ENCODE results near the gene ZNF561.
"Not testable (repeated sequence)": the region's sequence is repeated elsewhere in the genome, so short reads cannot be mapped to it uniquely, and the experiment has no call there.

ZNF561 gene

DNA sequence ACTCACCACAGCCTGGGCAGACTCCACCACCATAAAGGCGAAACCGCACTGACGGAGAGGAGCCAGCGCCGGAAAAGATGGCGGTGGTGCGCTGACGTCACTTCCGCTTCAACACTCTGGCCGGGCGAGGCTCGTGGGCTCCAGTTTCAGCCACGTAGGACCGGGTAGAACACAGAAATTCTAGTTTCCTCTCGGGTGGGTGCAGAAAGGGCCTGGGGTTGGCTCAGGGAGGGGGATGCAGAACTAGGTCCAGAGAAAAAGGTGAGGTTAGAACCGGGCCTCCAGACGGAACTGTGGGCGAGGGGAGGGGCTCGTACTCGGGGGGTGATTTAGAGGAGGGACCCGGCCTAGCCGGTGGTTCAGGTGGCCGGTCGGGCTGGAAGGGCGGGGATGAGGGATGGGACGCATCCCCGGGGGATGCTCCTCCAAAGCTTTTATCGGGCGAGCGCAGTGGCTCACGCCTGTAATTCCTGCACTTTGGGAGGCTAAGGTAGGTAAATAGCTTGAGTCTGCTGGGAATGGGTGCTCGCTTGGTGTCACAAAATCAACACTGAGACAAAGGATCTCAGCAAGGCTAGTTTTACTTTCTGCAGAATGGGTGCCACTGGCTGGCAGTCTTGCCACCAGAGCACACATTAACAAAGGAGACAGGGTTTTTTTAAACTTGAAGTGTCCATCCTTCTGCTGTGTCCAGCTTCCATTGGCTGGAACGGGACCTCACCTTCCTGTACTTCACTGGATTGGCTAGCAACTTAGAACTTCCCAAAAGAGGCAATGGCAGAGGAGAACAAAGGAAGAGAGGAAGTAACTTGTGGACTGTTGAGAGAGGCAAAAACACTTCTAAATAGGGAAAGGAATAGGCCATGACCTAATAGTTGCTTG, at the start of gene ZNF561:
TSS of gene ZNF561 (minus strand) at position 77 of the 882 bp plus-strand sequence. CDS start 1,776 bp downstream, outside the sequence.
- DNase-seq: peak; percentile 34 to 66

DNA sequence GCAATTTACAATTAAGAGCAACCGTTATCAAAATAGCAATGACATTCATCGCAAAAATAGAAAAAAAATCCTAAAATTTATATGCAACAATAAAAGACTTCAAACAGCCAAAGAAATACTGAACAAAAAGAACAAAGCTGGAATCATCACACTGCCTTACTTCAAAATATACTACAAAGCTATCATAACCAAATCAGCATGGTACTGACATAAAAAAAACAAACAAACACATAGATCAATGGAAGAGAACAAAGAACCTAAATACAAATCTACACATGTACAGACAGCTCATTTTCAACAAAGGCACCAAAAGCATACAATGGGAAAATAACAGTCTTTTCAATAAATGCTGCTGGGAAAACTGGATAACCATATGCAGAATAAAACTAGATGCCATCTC, 47.5 kb upstream of the ZNF561 start:
- no peak for DNase-seq

DNA sequence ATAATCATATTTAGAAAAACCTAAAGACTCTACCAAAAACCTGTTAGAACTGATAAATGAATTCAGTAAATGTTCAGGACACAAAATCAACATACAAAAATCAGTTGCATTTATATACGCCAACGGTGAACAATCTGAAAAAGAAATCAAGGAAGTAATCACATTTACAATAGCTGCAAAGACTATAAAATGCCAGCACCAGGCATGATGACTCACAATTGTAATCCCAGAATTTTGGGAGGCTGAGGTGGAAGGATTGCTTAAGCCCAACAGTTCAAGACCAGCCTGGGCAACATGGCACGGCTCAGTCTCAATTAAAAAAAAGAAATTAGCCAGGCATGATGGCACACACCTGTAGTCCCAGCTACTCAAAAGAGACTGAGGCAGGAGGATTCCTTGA, 46.9 kb upstream of the ZNF561 start:
- no peak for DNase-seq

DNA sequence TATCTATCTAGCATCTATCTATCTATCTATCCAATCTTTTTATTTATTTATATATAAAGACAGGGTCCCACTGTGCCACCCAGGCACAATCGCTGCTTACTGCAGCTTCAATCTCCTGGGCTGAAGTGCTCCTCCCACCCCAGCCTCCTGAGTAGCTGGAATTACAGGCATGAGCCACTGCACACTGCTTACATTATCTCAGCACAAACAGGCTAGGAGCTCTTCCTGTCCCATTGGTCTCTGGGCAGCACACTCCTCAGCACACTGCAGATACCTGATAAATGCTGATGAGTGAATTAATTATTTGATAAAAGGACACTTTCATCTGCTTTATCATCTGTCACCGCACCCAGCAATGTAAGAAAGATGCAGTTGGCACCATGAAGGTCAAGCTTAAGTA, 37.7 kb upstream of the ZNF561 start:
- DNase-seq: no peak

DNA sequence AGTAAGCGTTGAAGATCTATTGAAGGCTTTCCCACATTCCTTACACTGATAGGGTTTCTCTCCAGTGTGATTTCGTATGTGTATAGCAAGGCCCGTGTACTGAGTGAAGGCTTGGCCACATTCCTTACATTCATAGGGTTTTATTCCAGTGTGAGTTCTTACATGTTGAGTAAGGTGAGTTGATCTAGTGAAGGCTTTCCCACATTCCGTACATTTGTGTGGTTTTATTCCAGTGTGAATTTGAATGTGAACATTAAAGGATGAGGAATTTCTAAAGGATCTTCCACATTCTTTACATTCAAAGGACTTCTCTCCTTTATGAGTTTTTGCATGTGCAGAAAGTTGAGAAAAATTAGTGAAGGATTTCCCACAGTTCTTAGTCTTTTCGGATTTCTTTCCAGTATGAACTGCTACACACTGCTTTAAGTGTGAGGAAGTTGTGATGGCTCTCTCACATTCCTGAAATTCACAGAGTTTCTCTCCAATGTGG, 32.1 kb upstream of the ZNF561 start:
- peak in 1 of 2 experiments; percentile 14 for DNase-seq

DNA sequence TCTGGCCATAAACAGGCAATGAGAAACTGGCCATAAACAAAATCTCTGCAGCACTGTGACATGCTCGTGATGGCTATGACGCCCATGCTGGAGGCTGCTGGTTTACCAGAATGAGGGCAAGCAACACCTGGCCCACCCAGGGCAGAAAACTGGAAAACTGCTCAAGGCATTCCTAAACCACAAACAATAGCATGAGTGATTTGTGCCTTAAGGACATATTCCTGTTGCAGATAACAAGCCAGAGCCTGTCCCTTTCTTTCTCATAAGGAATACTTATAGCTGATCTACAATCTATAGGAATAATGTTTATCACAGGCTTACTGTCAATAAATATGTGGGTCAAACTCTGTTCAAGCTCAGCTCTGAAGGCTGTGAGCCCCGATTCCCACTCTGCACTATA, 30.4 kb upstream of the ZNF561 start:
- not testable (repeated sequence) for DNase-seq

DNA sequence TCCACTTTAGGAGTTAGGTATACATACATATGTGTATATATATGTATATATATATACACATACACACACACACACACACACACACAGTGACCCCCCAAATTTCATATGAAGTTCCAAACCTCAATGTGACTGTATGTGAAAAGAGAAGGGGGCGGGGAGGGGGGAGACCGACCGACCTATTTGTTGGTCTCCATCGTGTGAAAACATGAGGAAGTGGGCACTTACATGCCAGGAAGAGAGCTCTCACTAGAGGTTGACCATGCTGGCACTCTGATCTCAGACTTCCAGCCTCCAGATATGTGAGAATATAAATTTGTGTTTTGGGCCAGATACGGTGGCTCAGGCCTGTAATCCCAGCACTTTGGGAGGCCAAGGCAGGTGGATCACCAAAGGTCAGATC, 29.3 kb upstream of the ZNF561 start:
- no peak for DNase-seq

DNA sequence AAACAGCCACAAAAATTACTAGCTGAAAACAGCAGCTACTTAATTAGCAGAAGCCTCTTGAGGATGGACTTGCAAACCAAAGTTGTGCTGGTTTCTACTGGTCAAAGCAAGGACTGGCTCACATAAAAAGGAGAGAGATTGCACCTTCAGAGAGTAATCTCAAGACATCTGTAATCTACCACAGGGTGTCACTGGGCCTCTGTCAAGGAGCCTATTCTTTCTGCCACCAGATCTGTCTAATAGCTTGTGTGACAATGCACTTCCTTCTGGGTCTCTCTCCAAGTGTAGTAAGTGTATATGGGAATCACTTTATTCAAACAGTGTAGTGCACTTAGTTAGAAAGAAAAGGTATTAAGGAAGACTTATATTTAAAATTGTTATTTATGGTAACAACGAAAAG, 24.4 kb upstream of the ZNF561 start:
- DNase-seq: peak in 1 of 2 experiments; percentile 9

DNA sequence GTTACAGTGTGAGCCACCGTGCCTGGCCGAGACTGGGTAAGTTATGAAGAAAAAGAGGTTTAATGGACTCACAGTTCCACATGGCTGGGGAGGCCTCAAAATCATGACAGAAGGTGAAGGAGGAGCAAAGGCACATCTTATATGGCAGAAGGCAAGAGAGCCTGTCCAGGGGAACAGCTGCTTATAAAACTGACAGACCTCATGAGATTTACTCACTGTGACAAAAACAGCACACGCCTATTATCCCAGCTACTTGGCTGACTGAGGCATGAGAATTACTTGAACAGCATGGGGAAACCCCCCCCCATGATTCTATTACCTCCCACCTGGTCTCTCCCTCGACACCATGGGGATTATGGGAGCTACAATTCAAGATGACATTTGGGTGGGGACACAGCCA, 23.4 kb upstream of the ZNF561 start:
- no peak for DNase-seq

DNA sequence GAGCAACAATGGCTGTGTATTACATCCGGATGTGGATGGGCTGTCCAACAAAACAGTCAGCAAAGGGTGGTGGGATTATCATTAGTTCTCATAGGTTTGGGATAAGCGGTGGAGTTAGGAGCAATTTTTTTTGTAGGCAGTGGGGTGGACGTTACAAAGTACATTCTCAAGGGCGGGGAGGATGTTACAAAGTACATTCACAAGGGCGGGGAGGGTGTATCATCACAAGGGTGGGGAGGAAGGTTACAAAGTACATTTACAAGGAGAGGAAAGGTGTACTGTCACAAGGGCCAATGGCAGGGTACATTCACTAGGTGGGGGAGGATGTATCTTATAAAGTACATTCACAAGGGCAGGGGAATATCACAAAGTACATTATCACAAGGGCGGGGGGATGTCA, 20.8 kb upstream of the ZNF561 start:
- no peak for DNase-seq

DNA sequence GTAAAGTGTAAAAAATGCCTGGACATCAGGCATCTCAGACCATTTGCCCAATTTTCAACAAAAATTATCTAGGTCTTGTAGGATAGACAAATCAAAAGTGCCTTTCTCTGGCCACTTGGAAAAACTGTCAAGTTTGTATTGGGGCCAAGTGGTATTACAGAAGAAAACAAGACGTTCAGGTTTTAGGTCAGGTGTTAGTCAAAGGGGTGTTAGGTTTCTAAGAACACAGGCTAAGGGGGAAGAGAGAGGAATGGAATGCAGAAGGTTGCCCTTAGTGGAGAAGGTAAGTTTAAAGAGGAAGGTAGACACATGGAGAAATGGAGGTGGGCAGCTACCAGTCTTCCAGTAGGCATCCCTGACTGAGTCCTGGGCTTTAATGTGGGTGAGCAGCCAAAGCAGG, 19.9 kb upstream of the ZNF561 start:
- no peak for DNase-seq

DNA sequence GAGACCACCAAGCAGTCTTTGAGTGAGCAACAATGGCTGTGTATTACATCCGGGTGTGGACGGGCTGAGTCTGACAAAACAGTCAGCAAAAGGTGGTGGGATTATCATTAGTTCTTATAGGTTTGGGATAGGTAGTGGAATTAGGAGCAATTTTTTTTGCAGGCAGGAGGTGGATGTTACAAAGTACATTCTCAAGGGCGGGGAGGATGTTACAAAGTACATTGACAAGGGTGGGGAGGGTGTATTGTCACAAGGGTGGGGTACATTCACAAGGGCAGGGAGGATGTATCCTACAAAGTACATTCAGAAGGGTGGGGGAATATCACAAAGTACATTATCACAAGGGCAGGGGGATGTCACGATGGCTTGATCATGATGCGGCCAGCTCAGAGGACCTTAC, 15.0 kb upstream of the ZNF561 start:
- DNase-seq: no peak

DNA sequence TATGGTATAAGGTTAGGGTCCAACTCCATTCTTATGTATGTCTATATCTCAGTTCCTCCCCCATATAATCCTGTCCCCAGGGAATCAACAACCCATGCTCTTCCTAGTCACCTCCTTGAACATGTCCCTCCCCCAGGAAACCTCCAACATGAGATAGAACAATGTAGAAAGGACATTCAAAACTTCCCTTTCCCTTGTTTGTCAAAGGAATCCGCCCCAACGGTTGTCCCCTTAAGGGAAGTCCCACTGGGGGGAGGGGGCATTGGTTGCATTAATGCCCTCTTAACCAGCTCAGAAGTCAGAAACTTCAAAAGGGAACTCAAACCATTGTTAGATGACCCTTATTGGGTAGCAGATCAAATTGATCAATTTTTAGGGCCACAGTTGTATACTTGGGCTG, 6.8 kb upstream of the ZNF561 start:
- no peak for DNase-seq

DNA sequence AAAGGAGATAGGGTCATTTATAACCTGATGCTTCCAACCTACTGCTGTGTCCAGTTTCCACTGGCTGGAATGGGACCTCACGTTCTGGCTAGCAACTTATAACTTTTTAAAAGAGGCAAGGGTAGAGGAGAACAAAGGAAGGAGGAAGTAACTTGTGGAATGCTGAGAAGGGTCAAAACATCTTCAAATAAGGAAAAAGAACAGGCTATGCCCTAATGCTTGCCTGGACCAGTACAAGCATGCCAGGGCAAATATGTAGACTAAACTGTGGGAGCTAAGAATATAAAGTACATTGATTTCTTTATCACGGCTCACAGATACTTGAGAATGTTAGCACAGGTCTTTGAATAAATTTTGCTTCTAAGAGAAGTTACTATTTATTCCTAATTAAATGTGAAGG, 1.5 kb upstream of the ZNF561 start:
- DNase-seq: no peak

DNA sequence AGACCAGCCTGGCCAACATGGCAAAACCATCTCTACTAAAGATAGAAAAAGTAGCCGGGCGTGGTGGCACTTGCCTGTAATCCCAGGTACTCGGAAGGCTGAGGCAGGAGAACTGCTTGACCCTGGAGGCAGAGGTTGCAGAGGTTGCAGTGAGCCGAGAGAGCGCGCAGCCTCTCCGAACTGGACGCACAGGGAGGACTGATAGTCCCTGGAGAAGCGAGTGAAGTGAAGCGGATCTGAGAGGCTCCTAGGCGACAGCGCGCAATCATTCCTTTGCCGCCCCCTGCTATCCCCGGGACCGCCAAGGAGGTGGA, 233 bp downstream of the ZNF561 start:
- no peak for DNase-seq

DNA sequence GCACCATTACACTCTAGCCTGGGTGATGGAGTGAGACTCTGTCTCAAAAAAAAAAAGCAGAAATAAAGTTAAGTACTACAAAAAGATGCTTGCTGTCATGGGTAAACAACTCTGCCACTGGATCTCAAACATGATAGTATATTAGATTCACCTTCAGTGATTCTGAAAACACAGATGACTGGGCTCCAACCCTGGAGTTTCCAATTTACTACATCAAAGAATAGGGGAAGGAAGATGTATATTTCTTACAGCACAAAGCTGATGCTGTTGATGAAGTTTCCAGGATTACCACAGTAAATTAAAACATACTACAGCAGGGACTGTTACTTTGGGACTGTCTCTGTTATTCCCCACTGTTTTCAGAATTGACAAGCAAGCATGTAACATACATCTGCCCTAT, 5.2 kb downstream of the ZNF561 start:
- no peak for DNase-seq

DNA sequence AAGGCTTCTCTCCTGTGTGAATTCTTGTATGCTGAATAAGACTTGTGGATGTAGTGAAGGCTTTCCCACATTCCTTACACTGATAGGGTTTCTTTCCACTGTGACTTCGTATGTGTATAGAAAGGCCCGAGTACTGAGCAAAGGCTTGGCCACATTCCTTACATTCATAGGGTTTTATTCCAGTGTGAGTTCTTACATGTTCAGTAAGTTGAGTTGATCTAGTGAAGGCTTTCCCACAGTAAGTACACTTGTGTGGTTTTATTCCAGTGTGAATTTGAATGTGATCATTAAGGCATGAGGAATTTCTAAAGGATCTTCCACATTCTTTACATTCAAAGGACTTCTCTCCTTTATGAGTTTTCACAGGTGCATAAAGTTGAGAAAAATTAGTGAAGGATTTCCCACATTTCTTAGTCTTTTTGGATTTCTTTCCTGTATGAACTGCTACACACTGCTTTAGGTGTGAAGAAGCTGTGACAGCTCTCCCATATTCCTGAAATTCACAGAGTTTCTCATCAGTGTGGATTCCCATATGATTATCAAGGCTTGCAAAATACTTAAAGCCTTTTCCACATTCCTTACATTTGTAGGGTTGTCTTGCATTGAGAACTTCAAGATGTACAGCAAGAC, 10.4 kb downstream of the ZNF561 start:
- no peak for DNase-seq

DNA sequence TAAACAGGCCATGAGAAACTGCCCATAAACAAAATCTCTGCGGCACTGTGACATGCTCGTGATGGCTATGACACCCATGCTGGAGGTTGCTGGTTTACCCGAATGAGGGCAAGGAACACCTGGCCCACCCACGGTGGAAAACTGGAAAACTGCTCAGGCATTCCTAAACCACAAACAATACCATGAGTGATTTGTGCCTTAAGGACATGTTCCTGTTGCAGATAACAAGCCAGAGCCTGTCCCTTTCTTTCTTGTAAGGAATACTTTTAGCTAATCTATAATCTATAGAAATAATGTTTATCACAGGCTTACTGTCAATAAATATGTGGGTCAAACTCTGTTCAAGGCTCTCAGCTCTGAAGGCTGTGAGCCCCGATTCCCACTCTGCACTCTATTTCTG, 12.1 kb downstream of the ZNF561 start:
- DNase-seq: no peak

DNA sequence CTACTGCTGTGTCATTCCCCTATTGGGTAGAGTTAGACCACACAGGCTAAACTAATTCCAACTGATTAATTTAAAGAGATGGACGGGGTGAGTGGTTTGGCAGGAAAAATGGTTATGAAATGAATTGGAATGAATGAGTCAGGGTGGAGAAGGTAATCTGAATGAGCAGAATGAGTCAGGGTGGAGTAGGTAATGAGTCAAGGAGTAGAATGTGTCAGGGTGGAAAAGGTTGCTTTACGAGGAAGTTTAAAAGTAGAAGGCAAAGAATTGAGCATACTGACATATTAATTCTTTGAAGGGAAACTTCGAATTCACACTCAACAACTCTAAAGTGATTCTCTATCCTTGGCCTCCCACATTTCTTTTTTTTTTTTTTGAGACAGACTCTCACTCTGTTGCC, 24.0 kb downstream of the ZNF561 start:
- DNase-seq: peak; percentile 66 to 94

DNA sequence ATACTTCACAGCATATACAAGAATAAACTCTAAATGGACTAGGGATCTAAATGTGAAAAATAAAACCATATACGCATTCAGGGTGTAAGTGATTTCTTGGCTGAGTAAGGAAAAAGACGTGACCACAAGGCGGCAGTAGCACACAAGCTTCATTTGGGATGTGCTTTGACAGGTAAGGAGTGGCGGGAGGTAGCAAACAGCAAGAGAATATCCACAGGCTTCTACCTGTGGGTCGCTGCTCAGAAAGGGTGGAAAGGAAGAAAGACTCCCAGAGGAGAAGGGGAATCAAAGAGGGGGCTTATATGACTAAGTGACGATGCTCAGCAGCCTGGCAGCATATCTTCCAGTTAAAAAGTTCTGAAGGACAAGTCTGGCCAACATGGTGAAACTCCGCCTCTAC, 34.3 kb downstream of the ZNF561 start:
- DNase-seq: peak in 1 of 2 experiments; percentile 64

DNA sequence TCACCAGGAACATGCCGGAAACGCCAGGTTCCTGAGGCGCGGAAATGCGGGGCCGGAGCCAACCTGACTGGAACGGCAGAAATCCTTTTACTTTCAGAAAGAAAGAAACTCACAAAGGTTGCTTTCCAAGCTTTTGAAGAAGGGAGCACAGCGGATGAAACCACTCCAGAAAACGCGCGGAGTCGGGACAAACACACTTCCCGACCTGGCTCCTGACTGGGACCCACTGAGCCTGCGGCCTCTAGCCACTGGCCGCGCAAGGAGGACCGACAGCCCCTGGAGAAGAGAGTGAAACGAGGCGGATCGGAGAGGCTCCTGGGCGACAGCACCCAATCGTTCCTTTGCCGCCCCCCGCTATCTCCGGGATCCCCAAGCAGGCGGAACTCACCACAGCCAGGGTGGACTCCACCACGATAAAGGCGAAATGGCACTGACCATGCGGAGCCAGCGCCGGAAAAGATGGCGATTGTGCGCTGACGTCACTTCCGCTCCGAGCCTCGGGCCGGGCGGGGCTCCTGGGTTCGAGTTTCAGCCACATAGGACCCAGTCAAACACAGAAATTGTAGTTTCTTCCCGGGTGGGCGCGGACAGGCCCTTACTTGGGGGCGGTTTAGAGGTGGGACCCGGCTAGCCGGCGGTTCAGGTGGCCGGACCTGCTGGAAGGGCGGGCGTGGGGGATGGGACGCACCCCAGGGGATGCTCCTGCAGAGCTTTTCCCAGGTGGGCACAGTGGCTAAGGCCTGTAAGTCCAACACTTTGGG, 36.8 kb downstream of the ZNF561 start, which contains the start of gene ZNF121:
TSS of gene ZNF121 (minus strand) at position 432 of the 761 bp plus-strand sequence. CDS start 16,407 bp downstream, outside the sequence.
- peak; percentile 38 to 82 for DNase-seq

DNA sequence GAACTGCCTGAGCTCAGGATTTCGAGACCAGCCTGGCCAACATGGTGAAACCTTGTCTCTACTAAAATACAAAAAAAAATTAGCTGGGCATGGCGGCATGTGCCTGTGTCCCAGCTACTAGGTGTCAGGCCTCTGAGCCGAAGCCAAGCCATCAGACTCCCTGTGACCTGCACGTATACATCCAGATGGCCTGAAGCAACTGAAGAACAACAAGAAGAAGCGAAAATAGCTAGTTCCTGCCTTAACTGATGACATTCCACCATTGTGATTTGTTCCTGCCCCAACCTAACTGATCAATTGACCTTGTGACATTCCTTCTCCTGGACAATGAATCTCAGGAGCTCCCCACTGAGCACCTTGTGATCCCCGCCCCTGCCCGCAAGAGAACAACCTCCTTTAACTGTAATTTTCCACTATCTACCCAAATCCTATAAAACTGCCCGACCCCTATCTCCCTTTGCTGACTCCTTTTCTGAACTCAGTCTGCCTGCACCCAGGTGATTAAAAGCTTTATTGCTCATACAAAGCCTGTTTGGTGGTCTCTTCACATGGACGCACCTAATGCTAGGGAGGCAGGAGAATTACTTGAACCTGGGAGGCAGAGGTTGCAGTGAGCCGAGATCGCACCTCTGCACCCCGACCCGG, 38.8 kb downstream of the ZNF561 start:
- DNase-seq: not testable (repeated sequence)

DNA sequence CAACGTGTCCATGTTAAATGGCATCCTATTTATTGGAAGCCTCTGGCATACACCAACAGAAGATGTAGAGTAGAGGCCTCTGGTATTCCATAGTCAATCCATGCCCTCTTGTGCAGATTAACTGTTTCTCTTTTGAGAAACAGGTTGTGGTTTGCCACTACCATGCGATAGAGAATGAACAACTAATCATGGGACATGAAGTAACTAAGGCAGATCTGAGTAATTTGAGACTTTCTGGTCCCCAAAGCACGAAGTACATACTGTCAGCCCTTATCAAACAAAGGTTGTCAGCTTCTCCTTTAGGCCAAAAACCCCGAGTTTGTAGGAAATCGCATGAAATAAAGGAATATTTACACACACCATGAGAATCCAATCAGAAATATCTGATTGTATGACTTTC, 40.3 kb downstream of the ZNF561 start:
- DNase-seq: no peak

Data from SW 1271 (cell line).